ENCODE measurements around the gene GDA.

Gene GDA

GRCh38 chr9:72149231-72149975 is at the start of gene GDA:
GDA (plus strand) TSS chr9:72149440; CDS start chr9:72149560, 120 bp downstream.
- peak; percentile 88 for TF ChIP-seq MAX (IDR thresholded peaks at IDR 0.05)
- no peak for TF ChIP-seq ZBTB7A (IDR thresholded peaks at IDR 0.05; ENCODE audit: low read depth)
- TF ChIP-seq EGR1 (IDR thresholded peaks at IDR 0.05), result 0 out of 2 replicates have a peak, but pooled peaks have one; percentile 32
- TF ChIP-seq TCF12 (IDR thresholded peaks at IDR 0.05; ENCODE audit: low read depth), result peak; percentile 44; the same call in 1 of the 2 replicates
- peak; percentile 59 for TF ChIP-seq YY1 (IDR thresholded peaks at IDR 0.05; ENCODE audit: low read depth)
- TF ChIP-seq NFIC (IDR thresholded peaks at IDR 0.05), result 0 out of 2 replicates have a peak, but pooled peaks have one; percentile 16
- no peak for TF ChIP-seq REST (IDR thresholded peaks at IDR 0.05; ENCODE audit: low read depth)
- peak; percentile 87 for TF ChIP-seq TAF1 (IDR thresholded peaks at IDR 0.05; ENCODE audit: low read depth)
- TF ChIP-seq TEAD4 (IDR thresholded peaks at IDR 0.05), result no peak

- TF ChIP-seq FOXM1 (IDR thresholded peaks at IDR 0.05; ENCODE audit: borderline replicate concordance, low read depth) (no peak), EP300 (IDR thresholded peaks at IDR 0.05; ENCODE audit: borderline replicate concordance) (no peak), NFIC (IDR thresholded peaks at IDR 0.05) (no peak), ZBTB7A (IDR thresholded peaks at IDR 0.05; ENCODE audit: low read depth) (no peak), TEAD4 (IDR thresholded peaks at IDR 0.05) (no peak), EGR1 (IDR thresholded peaks at IDR 0.05) (no peak), REST (IDR thresholded peaks at IDR 0.05; ENCODE audit: low read depth) (no peak), CREB1 (IDR thresholded peaks at IDR 0.05; ENCODE audit: low read depth) (no peak), YY1 (IDR thresholded peaks at IDR 0.05; ENCODE audit: low read depth) (no peak), USF1 (IDR thresholded peaks at IDR 0.05) (no peak), CEBPB (IDR thresholded peaks at IDR 0.05) (no peak), RAD21 (IDR thresholded peaks at IDR 0.05; ENCODE audit: low read depth) (no peak), TAF1 (IDR thresholded peaks at IDR 0.05; ENCODE audit: low read depth) (no peak), TCF12 (IDR thresholded peaks at IDR 0.05; ENCODE audit: low read depth) (no peak), MAX (IDR thresholded peaks at IDR 0.05) (no peak)
Observed at GRCh38 chr9:72102520-72102919, 46.7 kb upstream of the GDA start.

- TF ChIP-seq YY1 (IDR thresholded peaks at IDR 0.05; ENCODE audit: low read depth), result no peak
- TF ChIP-seq REST (IDR thresholded peaks at IDR 0.05; ENCODE audit: low read depth), result no peak
- no peak for TF ChIP-seq FOXM1 (IDR thresholded peaks at IDR 0.05; ENCODE audit: borderline replicate concordance, low read depth)
- no peak for TF ChIP-seq TAF1 (IDR thresholded peaks at IDR 0.05; ENCODE audit: low read depth)
Observed at GRCh38 chr9:72113056-72113455, 36.2 kb upstream of the GDA start.

- TF ChIP-seq RAD21 (IDR thresholded peaks at IDR 0.05; ENCODE audit: low read depth), result no peak
- TF ChIP-seq TCF12 (IDR thresholded peaks at IDR 0.05; ENCODE audit: low read depth), result no peak
- no peak for TF ChIP-seq EGR1 (IDR thresholded peaks at IDR 0.05)
- TF ChIP-seq YY1 (IDR thresholded peaks at IDR 0.05; ENCODE audit: low read depth), result no peak
- no peak for TF ChIP-seq REST (IDR thresholded peaks at IDR 0.05; ENCODE audit: low read depth)
- TF ChIP-seq USF1 (IDR thresholded peaks at IDR 0.05), result no peak
- no peak for TF ChIP-seq CEBPB (IDR thresholded peaks at IDR 0.05)
- TF ChIP-seq MAX (IDR thresholded peaks at IDR 0.05), result no peak
- no peak for TF ChIP-seq FOXM1 (IDR thresholded peaks at IDR 0.05; ENCODE audit: borderline replicate concordance, low read depth)
- TF ChIP-seq TAF1 (IDR thresholded peaks at IDR 0.05; ENCODE audit: low read depth), result no peak
- no peak for TF ChIP-seq NFIC (IDR thresholded peaks at IDR 0.05)
- TF ChIP-seq TEAD4 (IDR thresholded peaks at IDR 0.05), result no peak
- no peak for TF ChIP-seq CREB1 (IDR thresholded peaks at IDR 0.05; ENCODE audit: low read depth)
Observed at GRCh38 chr9:72119853-72120252, 29.4 kb upstream of the GDA start.
